Peyer's patch (tissue), 4 donors: Measurements from ENCODE around the gene TBC1D2B. TPM values are rescaled to one million over a fixed set of nuclear protein-coding genes. Genes with fewer than 3 reads are reported as not detected.

Experiments
- DNase-seq, 3 donors: peaks; one replicate each; pipeline ENCODE4 v3.0.0-alpha.2; 2017 to 2019
- H3K27ac ChIP-seq, 4 donors: fragments of 200-600 bp; sonication (generic); one replicate each; pipeline ENCODE4 v1.5.1; 2016 to 2019
- H3K27me3 ChIP-seq, 2 donors: fragments of 200-600 bp; sonication (generic); one replicate each; pipeline ENCODE4 v1.5.1; 2019
- H3K36me3 ChIP-seq, 3 donors: fragments of 200-600 bp; sonication (generic); one replicate each; pipeline ENCODE4 v1.5.1; 2016 to 2019
- H3K4me1 ChIP-seq, 4 donors: fragments of 200-600 bp; sonication (generic); one replicate each; pipeline ENCODE4 v1.5.1; 2016 to 2019
- H3K4me3 ChIP-seq, 4 donors: fragments of 200-600 bp; sonication (generic); 1 replicate in 3 of 4; 2 replicates in 1 of 4; pipeline ENCODE4 v1.5.1; 2016 to 2019; ENCODE audit warnings: mild to moderate bottlenecking in 1 of 4
- H3K9me3 ChIP-seq, 4 donors: fragments of 200-600 bp; sonication (generic); one replicate each; pipeline ENCODE4 v1.5.1; 2016 to 2019; ENCODE audit warnings: mild to moderate bottlenecking in 1 of 4
- POLR2A ChIP-seq, 2 donors: fragments of 450-650 bp; IDR thresholded peaks; one replicate each; pipeline ENCODE4 v1.5.1; 2017; ENCODE audit warnings: antibody characterized with exemption in 2 of 2, mild to moderate bottlenecking in 2 of 2, moderate library complexity in 2 of 2
- total RNA-seq, 4 donors: library from RNA; depleted of rRNA; stranded (reverse); fragments of >200 nt; gene quantifications; one replicate each; pipeline ENCODE4 v1.1.0, GENCODE V29; 2016
- TF ChIP-seq, protein P1 (sequence below), 6 experiments: fragments of 450-650 bp in 4 of 6; fragments of 200-600 bp in 2 of 6; sonication (generic) in 1 of 6; IDR thresholded peaks; one replicate each; pipeline ENCODE4 v1.5.1; 2017 to 2019; ENCODE audit warnings: antibody characterized with exemption in 6 of 6, mild to moderate bottlenecking in 3 of 6, moderate library complexity in 1 of 6

The TBC1D2B gene
- total RNA-seq, 4 donors from 2014 or later, result 52.9 to 94.9 (median 72.4) TPM

DNA sequence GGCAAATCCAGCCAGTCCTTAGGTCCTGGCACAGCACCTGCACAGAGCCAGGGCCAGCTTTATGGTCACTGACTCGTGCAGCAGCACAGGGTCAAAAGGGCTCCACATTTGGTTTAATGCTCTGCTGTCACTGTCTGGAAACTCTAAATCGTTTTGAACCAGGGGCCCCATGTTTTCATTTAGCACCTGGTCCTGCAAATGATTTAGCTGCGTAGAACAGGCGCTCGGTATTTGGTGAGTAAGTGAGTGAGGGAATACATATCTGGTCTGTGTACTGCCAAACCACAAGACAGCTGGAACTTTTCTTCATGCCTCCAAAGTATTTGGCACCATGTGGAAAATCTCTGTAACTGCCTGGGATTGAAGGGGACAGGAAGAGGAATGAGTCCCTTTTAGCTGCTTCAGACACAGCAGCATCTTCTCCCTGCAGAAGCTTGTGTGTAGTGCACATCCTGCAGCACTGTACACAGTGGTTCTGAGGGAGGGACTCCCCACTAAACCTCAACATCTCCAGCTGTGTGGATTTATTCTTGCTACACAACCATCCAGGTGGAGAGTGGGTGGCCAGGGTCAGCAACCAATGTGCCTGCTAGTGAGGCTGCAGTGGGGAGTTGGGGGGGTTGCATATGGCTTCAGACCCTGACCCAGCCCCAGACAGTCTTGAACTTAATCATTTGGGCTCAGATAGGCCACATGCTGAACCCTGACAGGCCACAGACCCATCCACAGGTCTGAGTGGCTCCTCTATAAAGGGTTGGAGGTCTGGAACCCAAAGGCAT is 15.9 kb upstream of the TBC1D2B start:
- no peak for TF ChIP-seq POLR2A (IDR thresholded peaks at IDR 0.05)
- TF ChIP-seq, protein P1, sequence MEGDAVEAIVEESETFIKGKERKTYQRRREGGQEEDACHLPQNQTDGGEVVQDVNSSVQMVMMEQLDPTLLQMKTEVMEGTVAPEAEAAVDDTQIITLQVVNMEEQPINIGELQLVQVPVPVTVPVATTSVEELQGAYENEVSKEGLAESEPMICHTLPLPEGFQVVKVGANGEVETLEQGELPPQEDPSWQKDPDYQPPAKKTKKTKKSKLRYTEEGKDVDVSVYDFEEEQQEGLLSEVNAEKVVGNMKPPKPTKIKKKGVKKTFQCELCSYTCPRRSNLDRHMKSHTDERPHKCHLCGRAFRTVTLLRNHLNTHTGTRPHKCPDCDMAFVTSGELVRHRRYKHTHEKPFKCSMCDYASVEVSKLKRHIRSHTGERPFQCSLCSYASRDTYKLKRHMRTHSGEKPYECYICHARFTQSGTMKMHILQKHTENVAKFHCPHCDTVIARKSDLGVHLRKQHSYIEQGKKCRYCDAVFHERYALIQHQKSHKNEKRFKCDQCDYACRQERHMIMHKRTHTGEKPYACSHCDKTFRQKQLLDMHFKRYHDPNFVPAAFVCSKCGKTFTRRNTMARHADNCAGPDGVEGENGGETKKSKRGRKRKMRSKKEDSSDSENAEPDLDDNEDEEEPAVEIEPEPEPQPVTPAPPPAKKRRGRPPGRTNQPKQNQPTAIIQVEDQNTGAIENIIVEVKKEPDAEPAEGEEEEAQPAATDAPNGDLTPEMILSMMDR (IDR thresholded peaks at IDR 0.05), result no peak
- H3K36me3 ChIP-seq, result no peaks in the 10 kb centered on the region
- H3K27me3 ChIP-seq, result no peaks in the 10 kb centered on the region
- DNase-seq, result peak in 2 of 3 donors; percentile 38 to 40
- H3K4me1 ChIP-seq, result peaks cover 0 to 23% (median 0%) of the 10 kb centered on the region in 4 donors
- H3K27ac ChIP-seq, result peak overlapping the region in 3 of 4 donors; percentile 3 to 21 (median 15)
- H3K4me3 ChIP-seq, result no peak overlapping the region
- H3K9me3 ChIP-seq, result no peaks in the 10 kb centered on the region

DNA sequence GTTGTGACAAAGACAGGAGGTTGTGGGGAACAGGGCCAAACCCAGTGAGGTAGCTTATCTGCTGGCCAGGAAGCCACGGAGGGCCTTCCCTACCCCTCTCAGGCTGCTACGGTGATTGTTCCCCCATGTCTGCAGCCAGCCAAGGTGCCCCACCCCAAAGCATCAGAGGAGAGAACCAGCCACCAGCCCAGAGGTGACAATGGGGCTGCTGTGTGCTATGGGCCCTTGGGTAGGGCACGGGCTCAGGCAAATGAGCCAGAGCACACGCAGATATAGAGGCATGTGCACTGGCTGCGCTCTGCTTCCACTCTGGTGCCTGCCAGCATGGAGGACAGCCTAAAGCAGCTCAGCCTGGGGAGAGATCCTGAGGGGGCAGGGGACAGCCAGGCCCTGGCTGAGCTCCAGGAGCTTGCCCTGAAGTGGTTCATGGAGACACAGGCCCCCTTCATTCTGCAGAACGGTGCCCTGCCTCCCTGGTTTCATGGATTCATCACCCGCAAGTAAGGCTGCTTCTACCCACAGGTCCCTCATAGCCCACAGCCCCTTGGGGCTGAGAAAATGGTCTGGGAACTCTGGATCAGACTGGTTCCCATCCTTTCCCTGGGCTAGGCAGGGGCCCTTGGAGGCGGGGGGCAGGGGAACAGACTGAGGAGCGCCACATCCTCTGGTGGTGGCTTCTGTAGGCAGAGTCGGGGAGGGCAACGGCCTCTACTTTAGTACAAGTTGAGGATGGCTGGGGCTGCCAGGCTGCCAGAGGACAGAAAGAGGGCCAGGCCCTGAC is 14.9 kb upstream of the TBC1D2B start, which contains the start of gene SH2D7:
TSS of gene SH2D7 (plus strand) at position 301 of the 781 bp plus-strand sequence. CDS start at position 325, 24 bp downstream.
- Histone ChIP-seq H3K9me3 (no peaks in the 10 kb centered on the region), H3K36me3 (no peaks in the 10 kb centered on the region), H3K4me3 (no peak within 1 kb of the TSS), H3K4me1 (peaks cover 0 to 28% (median 0%) of the 10 kb centered on the region in 4 donors), H3K27me3 (no peaks in the 10 kb centered on the region), H3K27ac (peak within 1 kb of the TSS in 3 of 4 donors; percentile 3 to 21 (median 15))
- DNase-seq, result peak in 2 of 3 donors; percentile 39 to 42
- TF ChIP-seq, protein P1 (IDR thresholded peaks at IDR 0.05), result no peak
- no peak for TF ChIP-seq POLR2A (IDR thresholded peaks at IDR 0.05)

DNA sequence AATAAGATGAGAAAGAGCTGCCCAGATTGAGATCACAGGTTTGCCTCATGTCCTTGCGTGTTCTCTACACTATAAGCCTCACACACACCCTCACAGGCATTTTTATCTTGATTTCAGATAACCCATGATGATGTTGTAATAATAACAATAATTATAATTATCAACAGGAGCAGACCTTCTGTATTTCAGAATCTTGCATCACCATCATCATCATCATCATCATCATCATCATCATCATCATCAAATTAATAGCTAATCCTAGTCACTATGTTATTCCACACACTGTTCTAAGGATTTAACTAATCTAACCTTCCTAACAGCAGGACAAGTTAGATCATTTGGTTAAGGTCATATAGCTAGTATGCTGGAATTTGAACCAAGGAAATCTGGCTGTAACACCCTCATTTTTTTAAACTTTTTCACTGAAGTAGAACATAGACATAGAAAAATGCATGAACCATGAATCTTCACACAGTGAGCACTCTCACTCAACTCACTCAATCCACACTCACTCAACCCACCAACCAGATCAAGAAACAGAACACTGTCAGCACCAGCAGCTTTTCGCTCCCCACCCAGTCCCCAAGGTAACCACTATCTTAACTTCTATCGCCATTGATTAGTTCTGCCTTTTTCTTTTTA is 13.0 kb upstream of the TBC1D2B start:
- TF ChIP-seq, protein P1 (IDR thresholded peaks at IDR 0.05), result no peak
- no peak for TF ChIP-seq POLR2A (IDR thresholded peaks at IDR 0.05)
- no peak overlapping the region for H3K27ac ChIP-seq
- no peaks in the 10 kb centered on the region for H3K36me3 ChIP-seq
- H3K27me3 ChIP-seq, result no peaks in the 10 kb centered on the region
- H3K4me1 ChIP-seq, result peaks cover 0 to 28% (median 0%) of the 10 kb centered on the region in 4 donors
- H3K4me3 ChIP-seq, result no peak overlapping the region
- H3K9me3 ChIP-seq, result no peaks in the 10 kb centered on the region
- DNase-seq, result no peak

DNA sequence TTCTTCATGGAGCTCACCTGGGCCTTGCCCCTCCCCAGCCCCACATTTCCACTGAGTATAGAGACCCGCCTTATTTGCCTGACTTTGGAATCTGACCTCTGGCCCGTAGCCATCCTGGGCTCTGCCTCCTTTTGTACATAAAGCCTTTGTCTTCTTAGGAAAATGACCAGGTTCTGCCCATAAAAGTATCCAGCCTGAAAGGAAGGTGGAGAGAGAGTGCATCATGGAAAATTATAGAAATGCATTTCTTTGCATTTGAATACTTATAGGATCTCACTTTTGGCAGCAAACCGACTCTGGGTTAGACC is 11.2 kb upstream of the TBC1D2B start:
- Histone ChIP-seq H3K27ac (peak overlapping the region in 1 of 4 donors; percentile 7), H3K36me3 (no peaks in the 10 kb centered on the region), H3K27me3 (no peaks in the 10 kb centered on the region), H3K9me3 (no peaks in the 10 kb centered on the region), H3K4me1 (peaks cover 0 to 32% (median 0%) of the 10 kb centered on the region in 4 donors), H3K4me3 (no peak overlapping the region)
- peak in 1 of 3 donors; percentile 72 for DNase-seq
- TF ChIP-seq, protein P1 (IDR thresholded peaks at IDR 0.05), result no peak
- no peak for TF ChIP-seq POLR2A (IDR thresholded peaks at IDR 0.05)

DNA sequence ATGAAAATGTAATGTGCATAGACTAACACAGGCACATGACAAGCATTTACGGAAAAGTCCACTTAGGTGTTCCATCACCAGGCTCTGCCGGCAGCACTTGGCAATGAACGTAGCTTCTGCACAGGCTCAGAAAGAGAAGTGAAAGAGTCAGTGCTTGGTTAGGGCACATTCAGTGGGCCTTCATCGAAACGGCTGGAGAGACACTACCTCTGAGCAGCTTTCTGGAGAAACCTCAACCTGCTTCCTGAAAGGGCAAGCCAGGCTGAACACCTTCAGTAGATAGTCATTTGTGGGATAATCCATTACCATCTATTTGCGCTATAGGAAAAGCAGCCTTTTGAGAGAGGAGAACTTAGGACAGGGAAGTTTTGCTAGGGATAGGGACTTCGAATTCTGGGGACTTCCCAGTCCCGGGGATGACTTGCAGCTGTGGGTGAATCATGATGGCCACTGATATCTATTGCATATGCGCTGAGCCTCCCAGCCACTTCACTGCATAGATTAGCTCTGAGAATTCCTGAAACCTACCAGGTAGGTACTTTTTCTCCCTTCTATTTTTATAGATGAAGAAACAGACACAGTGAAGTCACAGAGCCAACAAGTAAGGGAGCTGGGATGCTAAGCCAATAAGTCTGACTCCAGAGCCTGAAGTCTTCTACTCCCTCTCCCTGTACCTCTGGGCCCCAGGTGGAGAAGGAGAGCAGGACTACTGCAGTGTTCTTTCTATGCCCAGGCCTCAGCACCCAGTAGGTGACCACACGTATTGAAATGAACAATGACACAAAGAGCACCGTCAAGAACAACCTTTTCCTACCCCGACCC is 10.7 kb upstream of the TBC1D2B start:
- peak; percentile 34 to 54 (median 39) for DNase-seq
- H3K27me3 ChIP-seq, result no peaks in the 10 kb centered on the region
- H3K27ac ChIP-seq, result peak overlapping the region in 1 of 4 donors; percentile 7
- TF ChIP-seq, protein P1 (IDR thresholded peaks at IDR 0.05), result no peak
- no peak for TF ChIP-seq POLR2A (IDR thresholded peaks at IDR 0.05)
- no peak overlapping the region for H3K4me3 ChIP-seq
- H3K36me3 ChIP-seq, result no peaks in the 10 kb centered on the region
- peaks cover 0 to 31% (median 0%) of the 10 kb centered on the region in 4 donors for H3K4me1 ChIP-seq
- H3K9me3 ChIP-seq, result no peaks in the 10 kb centered on the region
